Heart left ventricle (tissue), 16 donors: Measurements from ENCODE around the gene ZACN. TPM values are rescaled to one million over a fixed set of nuclear protein-coding genes. Genes with fewer than 3 reads are reported as not detected.

Experiments used
- ATAC-seq, 4 donors: fragments of 200-7000 bp; cut with Tn5 transposase; one replicate each; pipeline ENCODE4 v1.9.1; 2020 to 2022; ENCODE audit warnings: moderate library complexity in 4 of 4, mild to moderate bottlenecking in 3 of 4, moderate number of reproducible peaks in 1 of 4
- DNase-seq, 5 donors: peaks; one replicate each; pipeline ENCODE4 v3.0.0-alpha.2; 2020
- H3K27ac ChIP-seq, 12 donors: fragments of 200-600 bp; sonication (generic) in 4 of 12; one replicate each; pipeline versions ENCODE4 v1.5.0 to v1.8.0; 2016 to 2022; ENCODE audit warnings: mild to moderate bottlenecking in 2 of 12
- H3K27me3 ChIP-seq, 9 donors: fragments of 200-600 bp; sonication (generic) in 2 of 9; one replicate each; pipeline versions ENCODE4 v1.5.1 to v1.8.0; 2016 to 2022; ENCODE audit warnings: mild to moderate bottlenecking in 3 of 9
- H3K36me3 ChIP-seq, 9 donors: fragments of 200-600 bp; sonication (generic) in 2 of 9; one replicate each; pipeline versions ENCODE4 v1.5.0 to v1.8.0; 2018 to 2022; ENCODE audit warnings: mild to moderate bottlenecking in 2 of 9
- H3K4me1 ChIP-seq, 12 donors: fragments of 200-600 bp; sonication (generic) in 4 of 12; one replicate each; pipeline versions ENCODE4 v1.5.0 to v1.8.0; 2016 to 2022; ENCODE audit warnings: mild to moderate bottlenecking in 3 of 12
- H3K4me3 ChIP-seq, 12 donors: fragments of 200-600 bp; sonication (generic) in 4 of 12; one replicate each; pipeline versions ENCODE4 v1.5.0 to v1.8.0; 2017 to 2022; ENCODE audit warnings: mild to moderate bottlenecking in 9 of 12, moderate library complexity in 4 of 12
- H3K9me3 ChIP-seq, 12 donors: fragments of 200-600 bp; sonication (generic) in 4 of 12; one replicate each; pipeline versions ENCODE4 v1.5.0 to v1.8.0; 2016 to 2022; ENCODE audit warnings: mild to moderate bottlenecking in 1 of 12
- CTCF ChIP-seq, 12 donors: fragments of 200-600 bp; sonication (generic) in 4 of 12; IDR thresholded peaks; one replicate each; pipeline versions ENCODE4 v1.5.0 to v1.8.0; 2018 to 2022; ENCODE audit warnings: antibody characterized with exemption in 12 of 12, mild to moderate bottlenecking in 5 of 12
- POLR2A ChIP-seq, 2 donors: fragments of 450-650 bp; IDR thresholded peaks; one replicate each; pipeline ENCODE4 v1.6.1; 2017; ENCODE audit warnings: antibody characterized with exemption in 2 of 2, mild to moderate bottlenecking in 2 of 2, moderate library complexity in 2 of 2
- WGBS, 4 donors: extraction: QIAGEN DNeasy Blood & Tissue Kit in 2 of 4; methylation state at CpG; one replicate each; pipeline versions ENCODE4 v1.1.5 to v1.1.7; 2013 to 2018; 5-methylcytosine and 5-hydroxymethylcytosine counted together
- intact Hi-C, 10 donors: fragments of 100-400 bp; cut with DNase I; formaldehyde crosslinking; loops; one replicate each; pipeline versions ENCODE4 v1.11.1 to v1.14.2; 2022
- polyA plus RNA-seq, 2 donors: library from polyadenylated mRNA; stranded (reverse); fragments of 200-250 nt; gene quantifications; one replicate each; pipeline ENCODE4 v1.2.3, GENCODE V29; 2013
- total RNA-seq, 9 donors: library from RNA; depleted of rRNA in 2 of 9; stranded (reverse); fragments of >200 nt in 2 of 9; fragmentation: NEBNext Ultra II Directional in 3 of 9; extraction: Animal tissue kit (Norgen Biotek cat#: 25700) in 3 of 9; gene quantifications; one replicate each; pipeline versions ENCODE4 v1.1.0 to v1.2.4, GENCODE V29; 2016 to 2023
- donor health status: ischemic (EF 13 %, LVEDD 7.1; RV severe dilation, severe dysfunction).
- donor health status: healthy with polysubstance abuse.
- donor health status: DM: no; HTN: yes; CAD: no.
- donor health status: DM: no; HTN: no; CAD: no.
- donor health status: ischemic (EF 25% LVEDD 6.9; RV normal size, moderate dysfunction).
- donor health status: ischemic (EF 25% LVEDD 5.7; RV mildly dilated, moderate dysfunction).
- donor health status: healthy.
- donor health status: DM: yes; HTN: yes; CAD: no.
- donor health status: ischemic (EF 35%, LVEDD 5.7; RV mildly dilated, moderate dysfunction).
- donor health status: nonischemic (EF 11% LVEDD 7.7; RV severe dilation, severe dysfunction).
- donor health status: DM: yes; HTN: yes; CAD: no.
- donor health status: PGD.
- donor health status: ischemic (EF 29% LVEDD 5.4; RV normal size, mild dysfunction).
- donor health status: nonischemic (EF 23%, LVEDD 6.1; RV moderate dilation, normal function).

ZACN gene
- total and polyA plus RNA-seq, 11 donors = 0.13 to 1.5 (median 0.51) TPM; not detected in 8

- H3K27ac ChIP-seq = no peak overlapping the region
- H3K9me3 ChIP-seq = no peaks in the 10 kb centered on the region
- WGBS, 4 donors = 62 to 77% (median 70%) methylated on average over 22 to 27 of the region's 27 CpGs
- peaks cover 0 to 42% (median 37%) of the 10 kb centered on the region in 9 donors for H3K36me3 ChIP-seq
- peaks cover 0 to 23% (median 12%) of the 10 kb centered on the region in 12 donors for H3K4me1 ChIP-seq
- TF ChIP-seq POLR2A (IDR thresholded peaks at IDR 0.05) = no peak
- TF ChIP-seq CTCF (IDR thresholded peaks at IDR 0.05) = no peak
- peaks cover 11 to 37% (median 23%) of the 10 kb centered on the region in 9 donors for H3K27me3 ChIP-seq
- DNase-seq (peak in 1 of 5 donors; percentile 36), ATAC-seq (peak in 3 of 4 donors; percentile 1 to 5 (median 3))
- intact Hi-C loops = no loop called here
- no peak overlapping the region for H3K4me3 ChIP-seq
These were observed 2.6 kb downstream of the ZACN start for GRCh38 chr17:76081295-76082210.

GRCh38 chr17:76082326-76083251 is 3.6 kb downstream of the ZACN start:
- intact Hi-C loops = no loop called here
- Histone ChIP-seq H3K27ac (no peak overlapping the region), H3K9me3 (no peaks in the 10 kb centered on the region), H3K4me1 (peaks cover 0 to 15% (median 7%) of the 10 kb centered on the region in 12 donors), H3K4me3 (no peak overlapping the region), H3K36me3 (peaks cover 0 to 53% (median 47%) of the 10 kb centered on the region in 9 donors), H3K27me3 (peaks cover 2 to 27% (median 12%) of the 10 kb centered on the region in 9 donors)
- DNase-seq (peak in 1 of 5 donors; percentile 70), ATAC-seq (no peak)
- no peak for TF ChIP-seq CTCF (IDR thresholded peaks at IDR 0.05)
- no peak for TF ChIP-seq POLR2A (IDR thresholded peaks at IDR 0.05)
- 78 to 83% (median 83%) methylated on average over 20 of the region's 20 CpGs for WGBS, 4 donors

GRCh38 chr17:76083536-76084182 is 4.7 kb downstream of the ZACN start:
- no peaks in the 10 kb centered on the region for H3K9me3 ChIP-seq
- H3K36me3 ChIP-seq = peaks cover 0 to 64% (median 58%) of the 10 kb centered on the region in 9 donors
- no peak overlapping the region for H3K4me3 ChIP-seq
- no peak for TF ChIP-seq POLR2A (IDR thresholded peaks at IDR 0.05)
- TF ChIP-seq CTCF (IDR thresholded peaks at IDR 0.05) = no peak
- H3K27ac ChIP-seq = no peak overlapping the region
- intact Hi-C loops = no loop called here
- DNase-seq (peak in 1 of 5 donors; percentile 56), ATAC-seq (no peak)
- H3K4me1 ChIP-seq = peaks cover 0 to 15% (median 7%) of the 10 kb centered on the region in 12 donors
- WGBS, 4 donors = 84 to 92% (median 86%) methylated on average over 11 to 15 of the region's 15 CpGs
- H3K27me3 ChIP-seq = peaks cover 0 to 16% (median 2%) of the 10 kb centered on the region in 9 donors
